GM12878 (cell line): ENCODE results near the gene SPPL3. TPM values are rescaled to one million over a fixed set of nuclear protein-coding genes. Genes with fewer than 3 reads are reported as not detected.

Experiments
- ATAC-seq: fragments of 200-7000 bp; cut with Tn5 transposase; 3 replicates; pipeline ENCODE4 v1.9.1; 2020; ENCODE audit warnings: mild to moderate bottlenecking, moderate library complexity
- BruUV-seq: library from RNA; stranded (reverse); fragments of 400-500 nt; replicated peaks from 2 replicates; lab custom pipeline; 2021; lab: Mats Ljungman, UMichigan
- CTCF ChIA-PET: fragments of 300-600 bp; sonication (Branson Sonifier 250); formaldehyde crosslinking; extraction: SDS; loops from one replicate; lab custom pipeline; 2021; ENCODE audit warnings: inconsistent platforms; lab: Yijun Ruan, JAX
- POLR2A ChIA-PET: fragments of 350-600 bp; formaldehyde crosslinking; extraction: SDS; loops from one replicate; lab custom pipeline; 2021; ENCODE audit warnings: inconsistent platforms; lab: Charles Lee
- RAD21 ChIA-PET: fragments of 300-600 bp; sonication (Branson Sonifier 250); formaldehyde crosslinking; loops from one replicate; lab custom pipeline; 2023; ENCODE audit warnings: antibody characterized with exemption; ENCODE audit not compliant: unreplicated experiment; lab: Charles Lee
- SMC1A ChIA-PET: fragments of 300-600 bp; sonication (Branson Sonifier 250); formaldehyde crosslinking; loops from one replicate; lab custom pipeline; 2023; ENCODE audit not compliant: unreplicated experiment, uncharacterized antibody; lab: Charles Lee
- DNase-seq: peaks from one replicate; pipeline ENCODE4 v3.0.0-alpha.2; 2011; ENCODE audit warnings: low read depth, low spot score
- FAIRE-seq: peaks from 3 replicates; lab custom pipeline; 2011; peaks lifted over from hg19 to GRCh38; lab: Jason Lieb, UNC
- H2AFZ ChIP-seq: 2 replicates; pipeline ENCODE4 v1.6.0; 2011; ENCODE audit warnings: low read depth, low read length, control low read depth; ENCODE audit not compliant: control insufficient read depth
- H3K27ac ChIP-seq: 2 replicates; pipeline ENCODE4 v1.5.1; 2011; ENCODE audit warnings: control low read depth; ENCODE audit not compliant: control insufficient read depth, insufficient read depth
- H3K27me3 ChIP-seq, 2 experiments: replicated peaks in 1 of 2; 2 replicates each; pipeline versions ENCODE4 v1.6.0 to v1.6.1; 2011; ENCODE audit warnings: low read length in 1 of 2; ENCODE audit not compliant: control insufficient read depth in 2 of 2, insufficient read depth in 2 of 2
- H3K36me3 ChIP-seq, 2 experiments: 2 replicates each; pipeline ENCODE4 v1.5.1; 2011; ENCODE audit warnings: low read length in 1 of 2; ENCODE audit not compliant: control insufficient read depth in 2 of 2, insufficient read depth in 2 of 2
- H3K4me1 ChIP-seq: 2 replicates; pipeline ENCODE4 v1.6.1; 2011; ENCODE audit warnings: mild to moderate bottlenecking, low read length, moderate library complexity, mixed read lengths; ENCODE audit not compliant: control insufficient read depth, insufficient read depth
- H3K4me2 ChIP-seq: 2 replicates; pipeline ENCODE4 v1.6.0; 2011; ENCODE audit warnings: control low read depth; ENCODE audit not compliant: control insufficient read depth, insufficient read depth
- H3K4me3 ChIP-seq: fragments of 200-600 bp; sonication (generic); 2 replicates; pipeline ENCODE4 v1.5.1; 2016
- H3K79me2 ChIP-seq: 2 replicates; pipeline ENCODE4 v1.6.0; 2011; ENCODE audit warnings: low read length; ENCODE audit not compliant: control insufficient read depth, insufficient read depth
- H3K9ac ChIP-seq: 2 replicates; pipeline ENCODE4 v1.8.0; 2011; ENCODE audit warnings: low read length, control low read depth, mixed read lengths; ENCODE audit not compliant: control insufficient read depth, insufficient read depth
- H3K9me3 ChIP-seq: replicated peaks from 3 replicates; pipeline ENCODE4 v1.5.1; 2011; ENCODE audit warnings: mild to moderate bottlenecking, low read length; ENCODE audit not compliant: control insufficient read depth, insufficient read depth
- H4K20me1 ChIP-seq: 2 replicates; pipeline ENCODE4 v1.6.0; 2011; ENCODE audit not compliant: control insufficient read depth, insufficient read depth
- BRCA1 ChIP-seq: IDR thresholded peaks from 2 replicates; pipeline ENCODE4 v1.6.1; 2011; ENCODE audit warnings: low read depth, low read length, improper control_type of control experiment
- CBX5 ChIP-seq: sonication (generic); IDR thresholded peaks from 2 replicates; pipeline ENCODE4 v1.6.1; 2016; ENCODE audit warnings: low read depth, moderate library complexity, mild to moderate bottlenecking, inconsistent platforms
- EP300 ChIP-seq, 2 experiments: fragments of 150-350 bp in 1 of 2; IDR thresholded peaks; 2 replicates each; pipeline ENCODE4 v1.6.1; 2011 to 2012; ENCODE audit warnings: low read depth in 2 of 2, low read length in 2 of 2, borderline replicate concordance in 1 of 2, improper control_type of control experiment in 1 of 2, inconsistent platforms in 1 of 2; ENCODE audit not compliant: control insufficient read depth in 1 of 2
- ETV6 ChIP-seq, 2 experiments: fragments of 450-650 bp in 1 of 2; IDR thresholded peaks in 1 of 2; conservative IDR thresholded peaks in 1 of 2; 2 replicates each; pipeline ENCODE4 v1.6.1; 2014; ENCODE audit warnings: antibody characterized with exemption in 1 of 2, borderline replicate concordance in 1 of 2, low read depth in 1 of 2, mild to moderate bottlenecking in 1 of 2, moderate library complexity in 1 of 2
- HDGF ChIP-seq: fragments of 450-650 bp; IDR thresholded peaks from 2 replicates; pipeline ENCODE4 v1.6.1; 2016; ENCODE audit warnings: antibody characterized with exemption
- IKZF2 ChIP-seq, 2 experiments: fragments of 450-650 bp; IDR thresholded peaks; 2 replicates each; pipeline ENCODE4 v1.6.1; 2017; ENCODE audit warnings: mild to moderate bottlenecking in 2 of 2, moderate library complexity in 2 of 2
- IRF5 ChIP-seq: fragments of 450-650 bp; IDR thresholded peaks from 2 replicates; pipeline ENCODE4 v1.6.1; 2017; ENCODE audit warnings: borderline replicate concordance
- JUND ChIP-seq: IDR thresholded peaks from 2 replicates; pipeline ENCODE4 v1.6.1; 2012; ENCODE audit warnings: low read depth, mild to moderate bottlenecking, low read length, improper control_type of control experiment, moderate library complexity
- KAT2A ChIP-seq: conservative IDR thresholded peaks from 2 replicates; pipeline ENCODE4 v1.6.1; 2011; ENCODE audit warnings: low read depth, low read length; ENCODE audit not compliant: control insufficient read depth
- NFXL1 ChIP-seq: fragments of 450-650 bp; IDR thresholded peaks from 2 replicates; pipeline ENCODE4 v1.6.1; 2017; ENCODE audit warnings: antibody characterized with exemption, mild to moderate bottlenecking, borderline replicate concordance
- NKRF ChIP-seq: fragments of 450-650 bp; conservative IDR thresholded peaks from 2 replicates; pipeline ENCODE4 v1.6.1; 2017; ENCODE audit warnings: mild to moderate bottlenecking, moderate library complexity
- NR2F1 ChIP-seq: fragments of 450-650 bp; conservative IDR thresholded peaks from 2 replicates; pipeline ENCODE4 v1.6.1; 2017; ENCODE audit warnings: mild to moderate bottlenecking
- POU2F2 ChIP-seq: IDR thresholded peaks from 3 replicates; pipeline ENCODE4 v1.6.1; 2011; ENCODE audit warnings: low read depth, mild to moderate bottlenecking, low read length, borderline replicate concordance
- RBBP5 ChIP-seq: fragments of 200-600 bp; sonication (generic); conservative IDR thresholded peaks from 2 replicates; pipeline ENCODE4 v1.6.1; 2016
- REST ChIP-seq: IDR thresholded peaks from 2 replicates; pipeline ENCODE4 v1.6.1; 2012; ENCODE audit warnings: mild to moderate bottlenecking, low read depth, low read length
- SRF ChIP-seq, 2 experiments: IDR thresholded peaks; 2 replicates each; pipeline ENCODE4 v1.6.1; 2011; ENCODE audit warnings: low read depth in 2 of 2, low read length in 2 of 2, mild to moderate bottlenecking in 1 of 2, moderate library complexity in 1 of 2
- TAF1 ChIP-seq: IDR thresholded peaks from 2 replicates; pipeline ENCODE4 v1.6.1; 2011; ENCODE audit warnings: mild to moderate bottlenecking, low read depth, low read length, borderline replicate concordance
- TARDBP ChIP-seq: IDR thresholded peaks from 2 replicates; pipeline ENCODE4 v1.6.1; 2016; ENCODE audit warnings: borderline replicate concordance
- WGBS: methylation state at CpG from one replicate; pipeline ENCODE4 v1.1.6; 2016; ENCODE audit warnings: low lambda C conversion rate; ENCODE audit not compliant: insufficient replicate concordance, insufficient coverage; ENCODE audit errors: missing lambda C conversion rate; 5-methylcytosine and 5-hydroxymethylcytosine counted together
- in situ Hi-C: fragments of 300-500 bp; cut with MboI; formaldehyde crosslinking; loops from 9 replicates; pipeline ENCODE4 v1.14.3; 2018; ENCODE audit warnings: mixed read lengths
- intact Hi-C: fragments of 100-400 bp; cut with micrococcal nuclease; formaldehyde crosslinking; loops from one replicate; pipeline ENCODE4 v1.14.2; 2022; ENCODE audit not compliant: unreplicated experiment
- polyA plus RNA-seq, 11 experiments: library from polyadenylated mRNA; depleted of rRNA in 4 of 11; unstranded in 6 of 11; stranded (reverse) in 5 of 11; fragments of >200 nt; fragmentation: Nextera tagmentation in 4 of 11; fragmentation: Illumina TruSeq in 1 of 11; extraction: Ambion mirVana in 4 of 11; extraction: Trizol in 1 of 11; gene quantifications; 1 replicate in 1 of 11; 2 replicates in 10 of 11; pipeline versions ENCODE4 v1.2.1 to v1.2.3, GENCODE V29; 2011 to 2016; ENCODE audit warnings: inconsistent platforms in 2 of 11, missing spikeins in 2 of 11, low read depth in 1 of 11
- total RNA-seq, 4 experiments: library from RNA; depleted of rRNA in 3 of 4; stranded (reverse); fragments of >200 nt in 3 of 4; fragmentation: Illumina TruSeq in 1 of 4; extraction: Trizol in 1 of 4; gene quantifications; 2 replicates each; pipeline versions ENCODE4 v1.2.1 to v1.2.3, GENCODE V29; 2013 to 2021

The SPPL3 gene
- total and polyA plus RNA-seq, 10 of the 15 experiments (the other 5 are each of a cell fraction or from before 2014, with no cell fraction given), result 4.3 to 45.5 (median 11.7) TPM

GRCh38 chr12:120757226-120757742 is 146.9 kb downstream of the SPPL3 start:
- BruUV-seq, result no TSS peak
- TF ChIP-seq IKZF2 (IDR thresholded peaks at IDR 0.05) (no peak), REST (no peak), NFXL1 (no peak), HDGF (no peak), CBX5 (no peak), NKRF (no peak), TAF1 (no peak), JUND (no peak), BRCA1 (no peak), EP300 (IDR thresholded peaks at IDR 0.05; ENCODE audit: borderline replicate concordance in 1 of 2, control insufficient read depth in 1 of 2, low read depth in 2 of 2, low read length in 2 of 2) (no peak), RBBP5 (no peak), ETV6 (conservative IDR thresholded peaks at IDR 0.05 in 1 of 2, IDR thresholded peaks at IDR 0.05 in 1 of 2; ENCODE audit: borderline replicate concordance in 1 of 2, low read depth in 1 of 2) (no peak), SRF (IDR thresholded peaks at IDR 0.05; ENCODE audit: low read depth in 2 of 2, low read length in 2 of 2) (no peak), KAT2A (no peak), POU2F2 (no peak), TARDBP (no peak), IRF5 (no peak), NR2F1 (no peak)

More at GRCh38 chr12:120757226-120757742, 146.9 kb downstream of the SPPL3 start:
- Histone ChIP-seq H3K27me3 (no peaks in the 10 kb centered on the region), H3K9me3 (peaks cover 5% of the 10 kb centered on the region), H3K36me3 (peaks cover 0 to 8% of the 10 kb centered on the region in 2 experiments; a peak in 3 of 4 replicates), H3K27ac (no peak overlapping the region), H3K4me2 (no peak overlapping the region), H3K4me1 (no peaks in the 10 kb centered on the region), H4K20me1 (no peaks in the 10 kb centered on the region), H3K4me3 (no peak overlapping the region), H2AFZ (no peak overlapping the region), H3K9ac (no peak overlapping the region), H3K79me2 (no peaks in the 10 kb centered on the region)
- RAD21 ChIA-PET, result no interaction called here
- DNase-seq, result no peak
- intact Hi-C loops (no loop called here), in situ Hi-C loops (no loop called here)
- WGBS, result 62% methylated on average over 4 of the region's 4 CpGs
- ATAC-seq, result no peak
- CTCF ChIA-PET, result interaction anchor here (0.7 to 2.7 kb wide), 2 partner anchors 111 to 214 kb away, joined by 3 to 10 read pairs; no protein-coding TSS in a partner anchor
- POLR2A ChIA-PET, result no interaction called here
- no peak for FAIRE-seq
- SMC1A ChIA-PET, result interaction anchor here (1.0 to 1.1 kb wide), 2 partner anchors 16 to 43 kb away, joined by 3 read pairs; no protein-coding TSS in a partner anchor
